RWPE1 (cell line): ENCODE results near the gene CLEC17A.
"Not testable (repeated sequence)": the region's sequence is repeated elsewhere in the genome, so short reads cannot be mapped to it uniquely, and the experiment has no call there.

Experiments
- CTCF ChIA-PET: fragments of 350-600 bp; sonication (Branson Sonifier 250); formaldehyde crosslinking; extraction: SDS; loops from one replicate; lab custom pipeline; 2021; lab: Yijun Ruan, JAX
- POLR2A ChIA-PET: fragments of 400-600 bp; formaldehyde crosslinking; extraction: SDS; loops from one replicate; lab custom pipeline; 2020; ENCODE audit warnings: antibody characterized with exemption; ENCODE audit not compliant: low non-redundant PET; lab: Yijun Ruan, JAX
- DNase-seq: peaks from one replicate; pipeline ENCODE4 v3.0.0; 2012; ENCODE audit warnings: low spot score
- H3K27ac ChIP-seq: fragments of 450-650 bp; 2 replicates; pipeline ENCODE4 v1.5.1; 2017
- TF ChIP-seq, protein P1 (sequence below): fragments of 450-650 bp; conservative IDR thresholded peaks from 2 replicates; pipeline ENCODE4 v1.5.1; 2017; ENCODE audit warnings: low read depth, mild to moderate bottlenecking

The CLEC17A gene

DNA sequence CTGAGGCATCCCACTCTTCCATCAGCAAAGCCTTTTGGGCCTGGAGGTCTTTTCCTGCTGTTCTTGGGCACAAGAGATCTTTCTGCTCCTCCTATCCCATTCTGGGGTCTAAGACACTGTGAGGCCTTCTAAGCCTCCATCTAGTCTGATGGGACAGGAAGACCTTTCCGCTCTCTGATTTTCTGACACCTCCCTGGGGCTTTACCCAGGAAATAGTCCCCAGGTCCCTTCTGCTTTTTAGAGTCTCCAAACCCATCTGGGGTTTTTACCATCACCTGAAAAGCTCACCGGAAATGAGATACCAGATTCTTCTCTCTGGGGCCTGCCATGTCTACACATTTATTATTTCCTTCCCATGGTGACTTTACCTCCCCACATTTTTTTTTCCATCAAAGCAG lies 21.1 kb downstream of the CLEC17A start:
- CTCF ChIA-PET, result interaction anchor here (0.7 kb wide), 1 partner anchor 376 kb away, joined by 4 read pairs; no protein-coding TSS in a partner anchor
- no peak overlapping the region for H3K27ac ChIP-seq
- POLR2A ChIA-PET, result no interaction called here
- no peak for DNase-seq
- TF ChIP-seq, protein P1, sequence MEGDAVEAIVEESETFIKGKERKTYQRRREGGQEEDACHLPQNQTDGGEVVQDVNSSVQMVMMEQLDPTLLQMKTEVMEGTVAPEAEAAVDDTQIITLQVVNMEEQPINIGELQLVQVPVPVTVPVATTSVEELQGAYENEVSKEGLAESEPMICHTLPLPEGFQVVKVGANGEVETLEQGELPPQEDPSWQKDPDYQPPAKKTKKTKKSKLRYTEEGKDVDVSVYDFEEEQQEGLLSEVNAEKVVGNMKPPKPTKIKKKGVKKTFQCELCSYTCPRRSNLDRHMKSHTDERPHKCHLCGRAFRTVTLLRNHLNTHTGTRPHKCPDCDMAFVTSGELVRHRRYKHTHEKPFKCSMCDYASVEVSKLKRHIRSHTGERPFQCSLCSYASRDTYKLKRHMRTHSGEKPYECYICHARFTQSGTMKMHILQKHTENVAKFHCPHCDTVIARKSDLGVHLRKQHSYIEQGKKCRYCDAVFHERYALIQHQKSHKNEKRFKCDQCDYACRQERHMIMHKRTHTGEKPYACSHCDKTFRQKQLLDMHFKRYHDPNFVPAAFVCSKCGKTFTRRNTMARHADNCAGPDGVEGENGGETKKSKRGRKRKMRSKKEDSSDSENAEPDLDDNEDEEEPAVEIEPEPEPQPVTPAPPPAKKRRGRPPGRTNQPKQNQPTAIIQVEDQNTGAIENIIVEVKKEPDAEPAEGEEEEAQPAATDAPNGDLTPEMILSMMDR, result no peak

DNA sequence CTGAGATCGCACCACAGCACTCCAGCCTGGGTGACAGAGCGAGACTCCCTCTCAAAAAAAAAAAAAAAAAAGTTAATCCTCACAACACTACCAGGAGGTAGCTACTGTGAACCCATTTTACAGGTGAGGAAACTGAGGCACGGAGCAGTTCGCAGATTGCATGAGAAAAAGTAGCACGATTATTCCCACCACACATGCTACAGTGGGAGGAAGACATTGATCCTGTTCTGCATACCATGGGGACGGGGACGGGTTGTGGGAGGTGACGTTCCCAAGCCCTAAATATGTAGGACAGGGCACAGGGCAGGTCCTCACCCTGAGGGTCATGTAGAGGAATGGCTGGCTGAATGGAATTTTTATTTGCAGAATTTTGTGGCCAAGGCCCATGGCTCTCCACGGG lies 23.7 kb downstream of the CLEC17A start:
- TF ChIP-seq, protein P1, result no peak
- ChIA-PET POLR2A (no interaction called here), CTCF (no interaction called here)
- DNase-seq, result no peak
- H3K27ac ChIP-seq, result no peak overlapping the region

DNA sequence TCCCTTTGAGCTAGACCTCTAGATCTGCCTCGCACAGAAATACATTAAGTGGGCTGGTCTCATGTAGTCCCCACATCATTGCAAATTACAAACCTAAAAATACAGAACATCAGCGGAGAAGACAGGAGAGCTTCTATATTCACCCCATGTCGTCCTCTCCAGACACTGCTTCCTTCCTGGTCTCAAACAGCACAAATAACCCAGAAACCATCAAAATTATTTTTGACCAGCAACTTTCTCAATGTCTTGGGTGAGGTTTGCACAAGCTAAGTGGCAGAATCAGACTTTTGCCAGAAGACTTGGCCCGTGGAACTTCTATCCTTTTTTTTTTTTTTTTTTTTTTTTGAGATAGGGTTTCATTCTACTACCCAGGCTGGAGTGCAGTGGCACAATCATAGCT lies 28.2 kb downstream of the CLEC17A start:
- DNase-seq, result no peak
- TF ChIP-seq, protein P1, result no peak
- POLR2A ChIA-PET, result no interaction called here
- CTCF ChIA-PET, result no interaction called here
- H3K27ac ChIP-seq, result no peak overlapping the region

DNA sequence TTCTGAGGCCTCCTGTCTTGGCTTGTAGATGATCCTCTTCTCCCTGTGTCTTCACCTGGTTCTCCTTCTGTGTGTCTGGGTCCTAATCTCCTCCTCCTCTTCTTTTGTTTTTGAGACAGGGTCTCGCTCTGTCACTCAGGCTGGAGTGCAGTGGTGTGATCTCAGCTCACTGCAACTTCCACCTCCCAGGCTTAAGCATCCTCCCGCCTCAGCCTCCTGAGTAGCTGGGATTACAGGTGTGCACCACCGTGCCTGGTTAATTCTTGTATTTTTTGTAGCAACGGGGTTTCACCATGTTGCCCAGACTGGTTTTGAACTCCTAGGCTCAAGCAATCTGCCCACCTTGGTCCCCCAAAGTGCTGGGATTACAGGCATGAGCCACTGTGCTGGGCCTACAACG lies 29.4 kb downstream of the CLEC17A start:
- DNase-seq, POLR2A ChIA-PET, CTCF ChIA-PET, H3K27ac ChIP-seq: not testable (repeated sequence)

DNA sequence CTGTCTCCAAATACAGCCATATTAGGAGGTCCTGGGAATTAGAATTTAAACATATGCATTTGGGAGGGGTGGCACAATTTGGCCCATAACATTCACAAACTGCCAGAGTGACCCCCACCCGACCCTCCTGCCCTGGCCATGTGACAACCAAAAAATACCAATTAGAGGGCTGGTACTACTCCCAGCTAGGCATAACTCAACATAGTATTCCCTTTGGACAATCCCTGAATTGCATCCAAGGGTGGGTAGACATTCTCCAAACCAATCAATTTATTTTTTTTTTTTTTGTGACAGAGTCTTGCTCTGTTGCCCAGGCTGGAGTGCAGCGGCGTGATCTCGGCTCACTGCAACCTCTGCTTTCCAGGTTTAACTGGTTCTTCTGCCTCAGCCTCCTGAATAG lies 29.8 kb downstream of the CLEC17A start:
- H3K27ac ChIP-seq, result no peak overlapping the region
- DNase-seq, result no peak
- CTCF ChIA-PET, result no interaction called here
- POLR2A ChIA-PET, result no interaction called here
- TF ChIP-seq, protein P1, result no peak

DNA sequence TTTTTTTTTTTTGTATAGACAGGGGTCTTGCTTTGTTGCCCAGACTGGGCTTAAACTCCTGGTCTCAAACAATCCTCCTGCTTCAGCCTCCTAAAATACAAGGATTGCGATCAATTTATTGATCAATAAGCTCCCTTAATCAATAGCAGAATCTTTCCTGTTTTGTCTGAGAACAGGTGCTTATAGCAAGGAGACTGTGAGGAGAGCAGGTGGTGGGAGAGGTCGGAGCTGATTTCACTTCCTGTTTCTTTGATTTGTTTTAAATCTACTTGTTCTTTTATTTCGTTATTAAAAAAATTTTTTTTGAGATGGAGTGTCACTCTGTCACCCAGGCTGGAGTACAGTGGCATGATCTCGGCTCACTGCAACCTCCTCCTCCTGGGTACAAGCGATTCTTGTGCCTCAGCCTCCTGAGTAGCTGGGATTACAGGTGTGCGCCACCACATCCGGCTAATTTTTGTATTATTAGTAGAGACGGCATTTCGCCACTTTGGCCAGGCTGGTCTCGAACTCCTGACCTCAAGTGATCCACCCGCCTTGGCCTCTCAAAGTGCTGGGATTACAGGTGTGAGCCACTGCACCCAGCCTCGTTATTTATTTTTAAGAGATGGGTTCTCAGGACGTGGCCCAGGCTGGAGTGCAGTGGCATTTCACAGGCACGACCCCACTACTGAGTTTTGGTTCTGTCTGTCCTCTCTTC lies 30.7 kb downstream of the CLEC17A start:
- H3K27ac ChIP-seq, DNase-seq, POLR2A ChIA-PET: not testable (repeated sequence)
- CTCF ChIA-PET, result interaction anchor here (0.7 kb wide), 1 partner anchor 749 kb away, joined by 3 read pairs; no protein-coding TSS in a partner anchor

DNA sequence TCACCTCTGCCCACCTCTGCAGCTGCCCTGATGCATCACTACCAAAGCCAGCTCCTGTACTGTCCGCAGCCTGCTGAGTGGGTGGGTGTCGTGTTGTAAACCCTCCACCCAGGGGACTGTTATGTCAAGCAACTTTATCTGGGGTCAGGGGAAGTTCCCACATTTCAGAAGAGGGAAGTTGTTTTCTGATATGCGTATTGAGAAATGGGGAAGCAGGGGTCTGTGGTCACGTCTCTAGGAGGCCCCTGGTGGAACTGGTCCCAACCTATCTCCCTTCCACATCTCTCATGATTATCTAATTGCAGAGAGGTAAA lies 31.2 kb downstream of the CLEC17A start:
- ChIA-PET POLR2A (no interaction called here), CTCF (no interaction called here)
- DNase-seq, result no peak
- no peak overlapping the region for H3K27ac ChIP-seq
- TF ChIP-seq, protein P1, result no peak
